Mesenchymal stem cell (in vitro differentiated cells and primary cell): ENCODE data around the gene AZU1.

ENCODE experiments used
- DNase-seq: peaks from one replicate; pipeline ENCODE4 v3.0.0-alpha.2; 2013
- H2AFZ ChIP-seq: one replicate; pipeline ENCODE4 v1.6.1; 2013; ENCODE audit warnings: low read depth, mild to moderate bottlenecking, control low read depth, inconsistent platforms, low read length, moderate library complexity
- H2AK5ac ChIP-seq: 2 replicates; pipeline ENCODE4 v1.6.1; 2013; ENCODE audit warnings: low read length, moderate library complexity, mild to moderate bottlenecking, inconsistent platforms; ENCODE audit not compliant: severe bottlenecking
- H2BK120ac ChIP-seq: one replicate; pipeline ENCODE4 v1.6.1; 2013; ENCODE audit warnings: low read depth, mild to moderate bottlenecking, inconsistent platforms, low read length, moderate library complexity
- H2BK12ac ChIP-seq, 2 experiments: one replicate each; pipeline ENCODE4 v1.6.1; 2013; ENCODE audit warnings: inconsistent platforms in 2 of 2, low read length in 2 of 2, mild to moderate bottlenecking in 2 of 2, moderate library complexity in 2 of 2, control low read depth in 1 of 2
- H2BK15ac ChIP-seq: one replicate; pipeline ENCODE4 v1.6.1; 2013; ENCODE audit warnings: mild to moderate bottlenecking, low read depth, inconsistent platforms; ENCODE audit not compliant: poor library complexity, severe bottlenecking
- H2BK5ac ChIP-seq: 2 replicates; pipeline ENCODE4 v1.6.1; 2013; ENCODE audit warnings: low read depth, mild to moderate bottlenecking, low read length, control low read depth, inconsistent platforms; ENCODE audit not compliant: poor library complexity, severe bottlenecking
- H3K14ac ChIP-seq, 2 experiments: one replicate each; pipeline ENCODE4 v1.6.1; 2013; ENCODE audit warnings: inconsistent platforms in 2 of 2, low read length in 2 of 2, control low read depth in 1 of 2, mild to moderate bottlenecking in 1 of 2, moderate library complexity in 1 of 2
- H3K18ac ChIP-seq, 2 experiments: one replicate each; pipeline ENCODE4 v1.6.1; 2013; ENCODE audit warnings: inconsistent platforms in 2 of 2, low read length in 2 of 2, control low read depth in 1 of 2, low read depth in 1 of 2, mild to moderate bottlenecking in 1 of 2
- H3K23ac ChIP-seq, 2 experiments: one replicate each; pipeline ENCODE4 v1.6.1; 2013; ENCODE audit warnings: inconsistent platforms in 2 of 2, low read length in 2 of 2, mild to moderate bottlenecking in 2 of 2, moderate library complexity in 2 of 2, control low read depth in 1 of 2
- H3K27ac ChIP-seq: 2 replicates; pipeline ENCODE4 v1.5.1; 2013; ENCODE audit warnings: mild to moderate bottlenecking, moderate library complexity, low read length, control low read depth, inconsistent platforms; ENCODE audit not compliant: poor library complexity, severe bottlenecking
- H3K27me3 ChIP-seq, 2 experiments: 2 replicates each; pipeline versions ENCODE4 v1.6.1 to v1.7.0; 2013; ENCODE audit warnings: low read length in 2 of 2, mild to moderate bottlenecking in 2 of 2, moderate library complexity in 2 of 2, control low read depth in 1 of 2, inconsistent platforms in 1 of 2; ENCODE audit not compliant: control insufficient read depth in 1 of 2, insufficient read depth in 1 of 2
- H3K36me3 ChIP-seq, 2 experiments: 2 replicates each; pipeline versions ENCODE4 v1.6.1 to v1.7.0; 2013; ENCODE audit warnings: low read length in 2 of 2, control low read depth in 1 of 2, inconsistent platforms in 1 of 2, low read depth in 1 of 2, mild to moderate bottlenecking in 1 of 2; ENCODE audit not compliant: insufficient read depth in 2 of 2, control insufficient read depth in 1 of 2
- H3K4ac ChIP-seq, 2 experiments: one replicate each; pipeline ENCODE4 v1.6.1; 2013; ENCODE audit warnings: inconsistent platforms in 2 of 2, low read length in 2 of 2, mild to moderate bottlenecking in 2 of 2, moderate library complexity in 2 of 2, control low read depth in 1 of 2, low read depth in 1 of 2
- H3K4me1 ChIP-seq: 2 replicates; pipeline ENCODE4 v1.6.1; 2013; ENCODE audit warnings: low read depth, low read length, control low read depth; ENCODE audit not compliant: control insufficient read depth, insufficient read depth
- H3K4me2 ChIP-seq: 2 replicates; pipeline ENCODE4 v1.6.1; 2013; ENCODE audit warnings: low read length, mild to moderate bottlenecking, inconsistent platforms; ENCODE audit not compliant: poor library complexity, severe bottlenecking
- H3K4me3 ChIP-seq, 2 experiments: 2 replicates each; pipeline versions ENCODE4 v1.5.1 to v1.7.0; 2013; ENCODE audit warnings: low read length in 2 of 2, mild to moderate bottlenecking in 2 of 2, control low read depth in 1 of 2, low read depth in 1 of 2; ENCODE audit not compliant: insufficient read depth in 1 of 2
- H3K79me1 ChIP-seq: replicated peaks from 2 replicates; pipeline ENCODE4 v1.6.1; 2013; ENCODE audit warnings: mild to moderate bottlenecking, control low read depth, low read length, inconsistent platforms; ENCODE audit not compliant: poor library complexity, severe bottlenecking
- H3K9ac ChIP-seq: 2 replicates; pipeline ENCODE4 v1.7.0; 2013; ENCODE audit warnings: mild to moderate bottlenecking, low read length, moderate library complexity
- H3K9me3 ChIP-seq: 2 replicates; pipeline ENCODE4 v1.7.0; 2013; ENCODE audit warnings: mild to moderate bottlenecking, low read length; ENCODE audit not compliant: control insufficient read depth
- H4K8ac ChIP-seq: one replicate; pipeline ENCODE4 v1.6.1; 2013; ENCODE audit warnings: inconsistent platforms, mild to moderate bottlenecking, low read length, moderate library complexity
- H4K91ac ChIP-seq: one replicate; pipeline ENCODE4 v1.6.1; 2013; ENCODE audit warnings: mild to moderate bottlenecking, low read length, inconsistent platforms
- WGBS: methylation state at CpG from one replicate; pipeline ENCODE4 v1.1.7; 2013; ENCODE audit warnings: mixed read lengths; 5-methylcytosine and 5-hydroxymethylcytosine counted together

Gene AZU1

GRCh38 chr19:801030-801860 lies 26.4 kb upstream of the AZU1 start:
- H4K8ac ChIP-seq: no peak overlapping the region
- WGBS: 84% methylated on average over 28 of the region's 29 CpGs
- DNase-seq: no peak
- no peak overlapping the region for H2BK15ac ChIP-seq
- H3K4me3 ChIP-seq: peak overlapping the region in 1 of 2 experiments; percentile 96
- no peaks in the 10 kb centered on the region for H3K9me3 ChIP-seq
- no peak overlapping the region for H2AFZ ChIP-seq
- H3K4me1 ChIP-seq: peaks cover 48% of the 10 kb centered on the region
- H2BK120ac ChIP-seq: no peak overlapping the region
- peak overlapping the region; percentile 96 for H3K9ac ChIP-seq
- H2BK5ac ChIP-seq: no peak overlapping the region
- no peak overlapping the region for H4K91ac ChIP-seq
- H3K27ac ChIP-seq: peak overlapping the region; percentile 71
- no peak overlapping the region for H3K23ac ChIP-seq
- H3K27me3 ChIP-seq: no peaks in the 10 kb centered on the region
- H3K4ac ChIP-seq: no peak overlapping the region
- no peak overlapping the region for H3K14ac ChIP-seq
- peak overlapping the region; percentile 62 for H3K4me2 ChIP-seq
- no peak overlapping the region for H3K18ac ChIP-seq
- no peak overlapping the region for H2AK5ac ChIP-seq
- H2BK12ac ChIP-seq: no peak overlapping the region
- H3K36me3 ChIP-seq: peaks cover 36 to 74% of the 10 kb centered on the region in 2 experiments
- H3K79me1 ChIP-seq: no peaks in the 10 kb centered on the region

GRCh38 chr19:801861-802497 lies 25.7 kb upstream of the AZU1 start:
- Histone ChIP-seq H3K27ac (no peak overlapping the region), H2BK15ac (no peak overlapping the region), H3K4me3 (peak overlapping the region in 1 of 2 experiments; percentile 96), H3K4me1 (peaks cover 45% of the 10 kb centered on the region), H3K18ac (no peak overlapping the region), H2BK12ac (no peak overlapping the region), H3K4ac (no peak overlapping the region), H2AFZ (no peak overlapping the region), H3K9ac (peak overlapping the region; percentile 96), H4K8ac (no peak overlapping the region), H3K79me1 (no peaks in the 10 kb centered on the region), H3K27me3 (no peaks in the 10 kb centered on the region), H3K9me3 (no peaks in the 10 kb centered on the region), H3K4me2 (peak overlapping the region; percentile 62), H2AK5ac (no peak overlapping the region), H3K36me3 (peaks cover 43 to 81% of the 10 kb centered on the region in 2 experiments), H4K91ac (no peak overlapping the region), H3K23ac (no peak overlapping the region), H2BK5ac (no peak overlapping the region), H2BK120ac (no peak overlapping the region), H3K14ac (no peak overlapping the region)
- no peak for DNase-seq
- 84% methylated on average over 23 of the region's 23 CpGs for WGBS

GRCh38 chr19:802498-803098 lies 25.0 kb upstream of the AZU1 start:
- no peak overlapping the region for H3K27ac ChIP-seq
- H2BK12ac ChIP-seq: no peak overlapping the region
- no peak overlapping the region for H4K91ac ChIP-seq
- no peak overlapping the region for H2BK120ac ChIP-seq
- no peak for DNase-seq
- H3K27me3 ChIP-seq: no peaks in the 10 kb centered on the region
- 93% methylated on average over 28 of the region's 28 CpGs for WGBS
- H2AK5ac ChIP-seq: no peak overlapping the region
- H4K8ac ChIP-seq: no peak overlapping the region
- H3K18ac ChIP-seq: no peak overlapping the region
- no peaks in the 10 kb centered on the region for H3K9me3 ChIP-seq
- peak overlapping the region; percentile 96 for H3K9ac ChIP-seq
- H3K4me2 ChIP-seq: peak overlapping the region; percentile 10
- no peak overlapping the region for H2BK15ac ChIP-seq
- H3K79me1 ChIP-seq: no peaks in the 10 kb centered on the region
- H2AFZ ChIP-seq: no peak overlapping the region
- H3K36me3 ChIP-seq: peaks cover 49 to 86% of the 10 kb centered on the region in 2 experiments
- H3K4me1 ChIP-seq: peaks cover 45% of the 10 kb centered on the region
- H3K4ac ChIP-seq: no peak overlapping the region
- no peak overlapping the region for H3K23ac ChIP-seq
- no peak overlapping the region for H3K14ac ChIP-seq
- peak overlapping the region in 1 of 2 experiments; percentile 96 for H3K4me3 ChIP-seq
- H2BK5ac ChIP-seq: no peak overlapping the region

GRCh38 chr19:803099-803561 lies 24.5 kb upstream of the AZU1 start:
- H2AFZ ChIP-seq: no peak overlapping the region
- no peak overlapping the region for H3K4ac ChIP-seq
- WGBS: 96% methylated on average over 17 of the region's 17 CpGs
- peaks cover 45% of the 10 kb centered on the region for H3K4me1 ChIP-seq
- H3K27me3 ChIP-seq: no peaks in the 10 kb centered on the region
- H3K79me1 ChIP-seq: no peaks in the 10 kb centered on the region
- no peak for DNase-seq
- no peak overlapping the region for H2AK5ac ChIP-seq
- H2BK120ac ChIP-seq: no peak overlapping the region
- peak overlapping the region; percentile 19 for H3K4me2 ChIP-seq
- H3K9ac ChIP-seq: peak overlapping the region; percentile 96
- H4K8ac ChIP-seq: no peak overlapping the region
- H3K18ac ChIP-seq: no peak overlapping the region
- H3K36me3 ChIP-seq: peaks cover 54 to 92% of the 10 kb centered on the region in 2 experiments
- H3K27ac ChIP-seq: no peak overlapping the region
- no peak overlapping the region for H2BK12ac ChIP-seq
- peak overlapping the region in 1 of 2 experiments; percentile 1 for H3K23ac ChIP-seq
- no peak overlapping the region for H2BK15ac ChIP-seq
- H3K4me3 ChIP-seq: no peak overlapping the region
- H3K9me3 ChIP-seq: no peaks in the 10 kb centered on the region
- no peak overlapping the region for H4K91ac ChIP-seq
- no peak overlapping the region for H2BK5ac ChIP-seq
- no peak overlapping the region for H3K14ac ChIP-seq
